OCI-LY3 (cell line): ENCODE results near the gene HCFC2.
"Not testable (repeated sequence)": the region's sequence is repeated elsewhere in the genome, so short reads cannot be mapped to it uniquely, and the experiment has no call there.

Source experiments
- EZH2phosphoT487 ChIP-seq: fragments of 200-600 bp; shearing (Covaris generic); IDR thresholded peaks from 2 replicates; pipeline ENCODE4 v1.6.1; 2018; ENCODE audit warnings: antibody characterized with exemption, mixed run types, low read depth
- TF ChIP-seq, protein P1 (sequence below): fragments of 200-600, 300-600 bp; sonication (generic); IDR thresholded peaks from 2 replicates; pipeline ENCODE4 v1.5.1; 2014; ENCODE audit warnings: antibody characterized with exemption, low read length, low read depth

DNA sequence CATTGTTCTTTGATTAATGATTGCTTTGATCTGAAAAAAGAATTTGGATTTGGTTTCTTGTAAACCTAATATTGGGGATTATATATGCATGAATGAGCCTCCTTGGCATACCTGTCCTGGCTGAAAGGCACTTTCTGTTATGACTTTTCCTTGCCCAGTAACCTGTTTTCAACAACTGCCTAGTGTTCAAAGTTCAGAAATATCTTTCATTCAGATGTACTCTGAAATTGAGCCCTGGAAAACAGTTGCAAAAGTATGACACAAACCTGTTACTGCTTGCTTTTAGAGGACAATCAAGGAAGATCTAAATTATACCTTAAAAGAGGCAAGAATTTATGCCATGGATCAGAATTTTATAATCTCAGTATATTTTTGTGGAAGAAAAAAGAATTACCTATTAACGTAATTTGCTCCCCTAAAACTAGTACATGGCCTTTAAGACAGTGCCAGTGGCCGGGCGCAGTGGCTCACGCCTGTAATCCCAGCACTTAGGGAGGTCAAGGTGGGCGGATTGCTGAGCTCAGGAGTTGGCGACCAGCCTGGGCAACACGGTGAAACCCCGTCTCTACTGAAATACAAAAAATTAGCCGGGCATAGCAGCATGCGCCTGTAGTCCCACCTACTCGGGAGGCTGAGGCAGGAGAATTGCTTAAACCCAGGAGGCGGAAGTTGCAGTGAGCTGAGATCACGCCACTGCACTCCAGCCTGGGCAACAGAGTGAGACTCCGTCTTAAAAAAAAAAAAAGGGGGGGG is 50.7 kb downstream of the HCFC2 start:
- TF ChIP-seq, protein P1, sequence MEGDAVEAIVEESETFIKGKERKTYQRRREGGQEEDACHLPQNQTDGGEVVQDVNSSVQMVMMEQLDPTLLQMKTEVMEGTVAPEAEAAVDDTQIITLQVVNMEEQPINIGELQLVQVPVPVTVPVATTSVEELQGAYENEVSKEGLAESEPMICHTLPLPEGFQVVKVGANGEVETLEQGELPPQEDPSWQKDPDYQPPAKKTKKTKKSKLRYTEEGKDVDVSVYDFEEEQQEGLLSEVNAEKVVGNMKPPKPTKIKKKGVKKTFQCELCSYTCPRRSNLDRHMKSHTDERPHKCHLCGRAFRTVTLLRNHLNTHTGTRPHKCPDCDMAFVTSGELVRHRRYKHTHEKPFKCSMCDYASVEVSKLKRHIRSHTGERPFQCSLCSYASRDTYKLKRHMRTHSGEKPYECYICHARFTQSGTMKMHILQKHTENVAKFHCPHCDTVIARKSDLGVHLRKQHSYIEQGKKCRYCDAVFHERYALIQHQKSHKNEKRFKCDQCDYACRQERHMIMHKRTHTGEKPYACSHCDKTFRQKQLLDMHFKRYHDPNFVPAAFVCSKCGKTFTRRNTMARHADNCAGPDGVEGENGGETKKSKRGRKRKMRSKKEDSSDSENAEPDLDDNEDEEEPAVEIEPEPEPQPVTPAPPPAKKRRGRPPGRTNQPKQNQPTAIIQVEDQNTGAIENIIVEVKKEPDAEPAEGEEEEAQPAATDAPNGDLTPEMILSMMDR = not testable (repeated sequence)
- not testable (repeated sequence) for TF ChIP-seq EZH2phosphoT487
